DOHH2 (cell line): ENCODE measurements around the gene CTSE.

Experiments
- H3F3A ChIP-seq: fragments of 200-600 bp; sonication (generic), shearing (Covaris generic); 2 replicates; pipeline ENCODE4 v1.6.0; 2016; ENCODE audit warnings: antibody characterized with exemption, mild to moderate bottlenecking; ENCODE audit not compliant: control insufficient read depth, insufficient read depth
- H3K27ac ChIP-seq: fragments of 200-600 bp; sonication (generic); 2 replicates; pipeline ENCODE4 v1.5.1; 2014; ENCODE audit warnings: low read depth, mild to moderate bottlenecking, low read length, moderate library complexity
- H3K27me3 ChIP-seq: fragments of 200-600 bp; sonication (generic); 2 replicates; pipeline ENCODE4 v1.6.1; 2014; ENCODE audit warnings: mild to moderate bottlenecking, low read length, mixed read lengths; ENCODE audit not compliant: control insufficient read depth
- H3K36me3 ChIP-seq: fragments of 200-600 bp; sonication (generic); 2 replicates; pipeline ENCODE4 v1.6.1; 2014; ENCODE audit warnings: mild to moderate bottlenecking, low read length, moderate library complexity, mixed read lengths; ENCODE audit not compliant: control insufficient read depth
- H3K4me1 ChIP-seq: fragments of 200-600 bp; sonication (generic); 2 replicates; pipeline ENCODE4 v1.6.1; 2014; ENCODE audit warnings: mild to moderate bottlenecking, low read length, mixed read lengths; ENCODE audit not compliant: control insufficient read depth
- H3K4me2 ChIP-seq: fragments of 200-600 bp; sonication (generic); 2 replicates; pipeline ENCODE4 v1.6.0; 2014; ENCODE audit warnings: mild to moderate bottlenecking, low read length, moderate library complexity
- H3K4me3 ChIP-seq: fragments of 200-600 bp; sonication (generic); 2 replicates; pipeline ENCODE4 v1.5.1; 2014; ENCODE audit warnings: mild to moderate bottlenecking, low read length, mixed read lengths
- H3K79me2 ChIP-seq: fragments of 200-600 bp; sonication (generic); 2 replicates; pipeline ENCODE4 v1.6.1; 2014; ENCODE audit warnings: mild to moderate bottlenecking, low read length, mixed read lengths; ENCODE audit not compliant: control insufficient read depth
- H3K9me2 ChIP-seq: fragments of 200-600 bp; sonication (generic); replicated peaks from 2 replicates; pipeline ENCODE4 v1.6.1; 2014; ENCODE audit warnings: mild to moderate bottlenecking, low read length, mixed read lengths; ENCODE audit not compliant: control insufficient read depth
- H3K9me3 ChIP-seq: fragments of 200-600 bp; sonication (generic); 2 replicates; pipeline ENCODE4 v1.6.1; 2014; ENCODE audit warnings: antibody characterized with exemption, low read length, mixed read lengths; ENCODE audit not compliant: control insufficient read depth, insufficient read depth
- H4K20me1 ChIP-seq: fragments of 200-600 bp; sonication (generic); 2 replicates; pipeline ENCODE4 v1.6.0; 2014; ENCODE audit warnings: low read depth, mild to moderate bottlenecking, antibody characterized with exemption, low read length, moderate library complexity; ENCODE audit not compliant: control insufficient read depth, insufficient read depth
- EZH2phosphoT487 ChIP-seq: fragments of 200-600 bp; sonication (generic); IDR thresholded peaks from 2 replicates; pipeline ENCODE4 v1.6.1; 2017; ENCODE audit warnings: borderline replicate concordance, mild to moderate bottlenecking, antibody characterized with exemption, low read length, moderate library complexity, mixed read lengths
- TF ChIP-seq, protein P1 (sequence below): fragments of 200-600 bp; sonication (generic); IDR thresholded peaks from one replicate; pipeline ENCODE4 v1.5.1; 2014; ENCODE audit warnings: antibody characterized with exemption, mild to moderate bottlenecking, low read depth, low read length; ENCODE audit not compliant: poor library complexity, severe bottlenecking

The CTSE gene

DNA sequence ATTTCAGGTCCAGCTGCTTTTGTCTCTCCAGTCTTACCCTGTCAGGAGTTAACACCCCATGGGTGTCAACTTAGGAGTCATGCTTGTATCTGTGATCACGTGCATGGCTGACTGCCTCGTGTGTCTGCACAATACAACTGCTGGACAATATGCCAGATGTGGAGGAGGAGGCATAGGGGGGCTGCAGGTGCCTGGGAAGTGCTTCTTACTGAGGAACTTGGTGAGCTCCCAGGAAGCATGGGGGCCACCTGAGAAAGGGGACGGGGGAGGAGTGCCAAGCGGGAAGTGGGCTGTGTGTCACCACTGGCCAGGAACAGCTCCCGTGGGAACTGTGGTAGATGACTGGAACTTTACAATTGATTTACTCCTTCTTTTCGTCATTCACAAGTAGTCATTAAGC lies 38.8 kb upstream of the CTSE start:
- H3K79me2 ChIP-seq = peaks cover 56% of the 10 kb centered on the region
- H3K27me3 ChIP-seq = no peaks in the 10 kb centered on the region
- H3K36me3 ChIP-seq = peaks cover 67% of the 10 kb centered on the region
- TF ChIP-seq EZH2phosphoT487 = no peak
- TF ChIP-seq, protein P1, sequence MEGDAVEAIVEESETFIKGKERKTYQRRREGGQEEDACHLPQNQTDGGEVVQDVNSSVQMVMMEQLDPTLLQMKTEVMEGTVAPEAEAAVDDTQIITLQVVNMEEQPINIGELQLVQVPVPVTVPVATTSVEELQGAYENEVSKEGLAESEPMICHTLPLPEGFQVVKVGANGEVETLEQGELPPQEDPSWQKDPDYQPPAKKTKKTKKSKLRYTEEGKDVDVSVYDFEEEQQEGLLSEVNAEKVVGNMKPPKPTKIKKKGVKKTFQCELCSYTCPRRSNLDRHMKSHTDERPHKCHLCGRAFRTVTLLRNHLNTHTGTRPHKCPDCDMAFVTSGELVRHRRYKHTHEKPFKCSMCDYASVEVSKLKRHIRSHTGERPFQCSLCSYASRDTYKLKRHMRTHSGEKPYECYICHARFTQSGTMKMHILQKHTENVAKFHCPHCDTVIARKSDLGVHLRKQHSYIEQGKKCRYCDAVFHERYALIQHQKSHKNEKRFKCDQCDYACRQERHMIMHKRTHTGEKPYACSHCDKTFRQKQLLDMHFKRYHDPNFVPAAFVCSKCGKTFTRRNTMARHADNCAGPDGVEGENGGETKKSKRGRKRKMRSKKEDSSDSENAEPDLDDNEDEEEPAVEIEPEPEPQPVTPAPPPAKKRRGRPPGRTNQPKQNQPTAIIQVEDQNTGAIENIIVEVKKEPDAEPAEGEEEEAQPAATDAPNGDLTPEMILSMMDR = no peak
- H3K9me2 ChIP-seq = no peaks in the 10 kb centered on the region
- no peaks in the 10 kb centered on the region; the same call in 1 of the 2 replicates for H3F3A ChIP-seq
- peaks cover 11% of the 10 kb centered on the region; the same call in 1 of the 2 replicates for H4K20me1 ChIP-seq
- no peak overlapping the region for H3K4me3 ChIP-seq
- peaks cover 29% of the 10 kb centered on the region for H3K4me1 ChIP-seq
- no peak overlapping the region for H3K4me2 ChIP-seq
- H3K27ac ChIP-seq = no peak overlapping the region
- H3K9me3 ChIP-seq = no peaks in the 10 kb centered on the region

DNA sequence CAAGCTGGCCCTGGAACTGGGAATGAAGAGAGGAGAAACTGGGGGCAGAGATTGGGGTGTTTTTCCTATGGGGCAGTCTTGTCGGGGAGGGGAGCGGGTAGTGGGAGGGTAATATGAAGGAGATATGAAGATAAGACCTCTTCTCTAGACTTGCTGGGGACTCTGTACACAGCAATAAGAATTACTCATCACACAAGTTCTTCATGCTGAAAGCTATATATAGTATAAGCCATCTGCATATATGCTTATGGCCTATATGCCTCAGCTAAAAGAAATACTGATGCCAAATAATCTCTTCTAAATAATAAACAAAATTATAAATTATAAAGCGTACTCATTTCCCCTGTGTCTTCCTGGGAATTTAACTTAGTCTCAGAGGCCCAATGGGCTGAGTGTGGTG lies 37.1 kb upstream of the CTSE start:
- H4K20me1 ChIP-seq = peaks cover 10% of the 10 kb centered on the region; the same call in 1 of the 2 replicates
- H3K4me3 ChIP-seq = no peak overlapping the region
- no peaks in the 10 kb centered on the region; the same call in 1 of the 2 replicates for H3F3A ChIP-seq
- no peak overlapping the region for H3K4me2 ChIP-seq
- TF ChIP-seq, protein P1 = no peak
- no peak for TF ChIP-seq EZH2phosphoT487
- peaks cover 71% of the 10 kb centered on the region for H3K79me2 ChIP-seq
- H3K9me3 ChIP-seq = no peaks in the 10 kb centered on the region
- peaks cover 71% of the 10 kb centered on the region for H3K36me3 ChIP-seq
- H3K27me3 ChIP-seq = no peaks in the 10 kb centered on the region
- peaks cover 45% of the 10 kb centered on the region for H3K4me1 ChIP-seq
- no peak overlapping the region for H3K27ac ChIP-seq
- H3K9me2 ChIP-seq = no peaks in the 10 kb centered on the region

DNA sequence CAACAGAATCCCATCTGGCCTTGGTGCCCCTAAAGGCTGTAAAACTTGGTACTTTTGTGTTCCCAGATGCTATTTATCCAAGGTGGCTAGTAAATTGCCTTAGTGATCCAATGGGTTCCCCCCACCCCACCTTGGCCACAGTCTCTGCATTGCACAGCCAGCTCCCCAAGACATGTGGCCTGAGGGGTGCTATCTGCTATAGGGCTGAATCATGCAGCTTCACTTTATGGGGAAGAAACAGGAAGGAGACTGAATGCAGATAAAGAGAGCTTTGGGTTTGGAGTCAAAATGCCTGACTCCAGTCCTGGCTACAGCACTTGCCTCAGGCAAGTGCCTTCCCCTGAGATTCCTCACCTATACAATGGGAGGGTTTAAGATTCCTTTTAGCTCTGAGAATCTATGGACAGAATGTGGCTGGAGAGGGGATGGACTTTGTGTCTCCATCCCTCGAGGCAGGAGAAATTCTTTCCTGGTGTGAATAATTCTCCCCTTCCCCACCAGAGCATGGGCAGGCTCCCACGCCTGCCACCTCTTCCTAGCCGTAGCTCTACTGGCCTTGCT lies 35.7 kb upstream of the CTSE start:
- TF ChIP-seq, protein P1 = no peak
- no peak for TF ChIP-seq EZH2phosphoT487
- no peaks in the 10 kb centered on the region for H3K9me2 ChIP-seq
- no peaks in the 10 kb centered on the region for H3K9me3 ChIP-seq
- H3K36me3 ChIP-seq = peaks cover 73% of the 10 kb centered on the region
- peaks cover 53% of the 10 kb centered on the region for H3K4me1 ChIP-seq
- H3K27me3 ChIP-seq = no peaks in the 10 kb centered on the region
- peaks cover 79% of the 10 kb centered on the region for H3K79me2 ChIP-seq
- no peaks in the 10 kb centered on the region; the same call in 1 of the 2 replicates for H3F3A ChIP-seq
- peak overlapping the region; percentile 59 for H3K4me2 ChIP-seq
- 0 out of 2 replicates have a peak overlapping the region, but pooled peaks have one; percentile 50 for H3K27ac ChIP-seq
- H3K4me3 ChIP-seq = peak overlapping the region; percentile 35
- H4K20me1 ChIP-seq = peaks cover 4% of the 10 kb centered on the region; the same call in 1 of the 2 replicates
